Stimulated activated CD4-positive, alpha-beta T cell treated with anti-CD3 and anti-CD28 coated beads, Interleukin-15, amount 100 ng/mL, for 24 hours (primary cell): ENCODE results near the gene RUBCN.
A peak's percentile ranks its signal among the peaks of the same experiment; 100 is the strongest.
"Not testable (repeated sequence)": the region's sequence is repeated elsewhere in the genome, so short reads cannot be mapped to it uniquely, and the experiment has no call there.

Experiments
- DNase-seq: peaks from one replicate; pipeline ENCODE4 v3.0.0-alpha.2; 2020

The RUBCN gene

DNA sequence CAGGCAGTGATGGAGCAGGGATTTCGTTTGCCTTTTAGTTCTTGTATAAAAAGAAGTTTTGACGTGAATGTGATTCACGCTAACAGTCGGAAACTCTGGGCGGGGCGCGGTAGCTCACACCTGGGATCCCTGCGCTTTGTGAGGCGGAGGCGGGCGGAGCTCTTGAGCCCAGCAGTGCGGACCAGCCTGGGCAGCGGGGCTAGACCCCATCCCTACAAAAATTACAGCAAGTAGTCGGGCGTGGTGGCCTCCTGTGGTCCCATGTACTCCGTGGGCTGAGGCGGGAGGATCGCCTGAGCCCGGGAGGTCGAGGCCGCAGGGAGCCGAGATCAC lies 81.7 kb downstream of the RUBCN start:
- not testable (repeated sequence) for DNase-seq

- DNase-seq = peak; percentile 65
Observed at GRCh38 chr3:197654090-197654997, 82.4 kb downstream of the RUBCN start.

DNA sequence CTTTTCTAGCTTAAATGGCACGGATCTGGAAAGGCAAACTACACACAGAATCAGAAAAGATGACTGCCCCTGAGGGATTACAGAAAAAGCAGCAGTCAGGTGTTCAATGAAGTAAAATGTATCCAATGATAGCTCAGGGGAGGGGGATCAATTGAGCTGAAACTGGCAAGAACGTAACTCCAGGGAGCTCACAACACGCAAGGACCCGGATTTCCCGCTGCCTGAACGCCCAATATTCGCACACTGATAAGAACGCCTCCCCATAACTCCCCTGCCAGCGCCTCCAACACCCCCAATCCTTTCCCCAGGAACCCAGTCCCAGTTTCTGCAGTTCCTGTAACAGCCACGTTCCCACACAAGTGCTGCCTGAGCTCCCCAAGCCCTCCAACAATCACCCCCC lies 83.8 kb downstream of the RUBCN start:
- not testable (repeated sequence) for DNase-seq

DNA sequence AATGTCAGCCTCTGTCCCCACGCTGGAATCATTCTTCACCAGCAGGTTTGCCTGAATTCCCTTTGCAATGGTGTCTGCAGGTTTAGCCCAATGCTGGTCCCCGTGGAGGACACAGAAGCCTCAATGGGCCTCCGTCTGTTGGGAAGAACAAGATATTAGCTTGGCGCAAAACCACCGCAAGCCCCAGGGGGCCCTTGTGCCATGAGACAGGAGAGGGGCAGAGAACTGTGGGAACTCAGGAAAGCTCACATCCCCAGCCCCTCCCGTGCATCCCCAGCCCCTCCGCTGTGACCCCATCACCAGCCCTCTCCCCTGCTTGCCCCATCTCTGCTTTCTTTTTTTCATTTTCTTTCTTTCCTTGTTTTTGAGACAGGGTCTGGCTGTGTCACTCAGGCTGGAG lies 89.1 kb downstream of the RUBCN start:
- DNase-seq = not testable (repeated sequence)

- not testable (repeated sequence) for DNase-seq
Observed at GRCh38 chr3:197647191-197647590, 89.5 kb downstream of the RUBCN start.

DNA sequence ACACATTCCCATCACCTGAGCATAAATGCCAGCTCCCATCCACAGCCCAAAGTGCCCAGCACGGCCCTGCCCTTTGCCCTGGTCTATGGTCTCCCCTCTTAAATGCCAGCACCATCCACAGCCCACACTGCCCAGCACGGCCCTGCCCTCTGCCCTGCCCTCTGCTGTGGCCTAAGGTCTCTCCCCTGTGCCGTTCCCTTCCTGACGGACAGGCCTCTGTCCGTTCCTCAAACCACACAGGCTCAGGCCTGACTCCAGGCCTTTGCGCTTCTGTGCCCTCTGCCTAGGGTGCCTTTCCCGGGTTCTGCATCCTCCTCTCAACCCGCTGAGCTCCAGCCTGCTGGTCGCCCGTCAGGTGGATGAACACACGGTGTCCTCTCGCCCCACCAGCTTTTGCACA lies 90.4 kb downstream of the RUBCN start:
- not testable (repeated sequence) for DNase-seq

DNA sequence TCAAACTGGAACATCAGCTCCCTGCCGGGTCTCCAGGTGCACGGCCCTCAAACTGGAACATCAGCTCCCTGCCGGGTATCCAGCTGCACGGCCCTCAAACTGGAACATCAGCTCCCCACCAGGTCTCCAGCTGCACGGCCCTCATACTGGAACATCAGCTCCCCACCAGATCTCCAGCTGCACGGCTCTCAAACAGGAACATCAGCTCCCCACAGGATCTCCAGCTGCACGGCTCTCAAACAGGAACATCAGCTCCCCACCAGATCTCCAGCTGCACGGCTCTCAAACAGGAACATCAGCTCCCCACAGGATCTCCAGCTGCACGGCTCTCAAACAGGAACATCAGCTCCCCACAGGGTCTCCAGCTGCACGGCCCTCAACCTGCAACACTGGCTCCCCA lies 99.1 kb downstream of the RUBCN start:
- not testable (repeated sequence) for DNase-seq

DNA sequence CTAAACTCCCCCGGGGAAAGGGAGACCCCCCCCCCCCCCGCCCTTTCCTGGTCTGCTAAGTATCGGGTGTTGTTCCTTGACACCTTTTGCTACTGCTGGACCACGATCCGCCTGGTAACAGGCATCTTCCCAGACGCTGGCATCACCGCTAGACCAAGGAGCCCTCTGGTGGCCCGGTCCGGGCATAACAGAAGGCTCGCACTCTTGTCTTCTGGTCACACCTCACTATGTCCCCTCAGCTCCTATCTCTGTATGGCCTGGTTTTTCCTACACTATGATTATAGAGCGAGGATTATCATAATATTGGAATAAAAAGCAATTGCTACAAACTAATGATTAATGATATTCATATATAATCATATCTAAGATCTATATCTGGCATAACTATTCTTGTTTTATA lies 104.7 kb downstream of the RUBCN start:
- not testable (repeated sequence) for DNase-seq

DNA sequence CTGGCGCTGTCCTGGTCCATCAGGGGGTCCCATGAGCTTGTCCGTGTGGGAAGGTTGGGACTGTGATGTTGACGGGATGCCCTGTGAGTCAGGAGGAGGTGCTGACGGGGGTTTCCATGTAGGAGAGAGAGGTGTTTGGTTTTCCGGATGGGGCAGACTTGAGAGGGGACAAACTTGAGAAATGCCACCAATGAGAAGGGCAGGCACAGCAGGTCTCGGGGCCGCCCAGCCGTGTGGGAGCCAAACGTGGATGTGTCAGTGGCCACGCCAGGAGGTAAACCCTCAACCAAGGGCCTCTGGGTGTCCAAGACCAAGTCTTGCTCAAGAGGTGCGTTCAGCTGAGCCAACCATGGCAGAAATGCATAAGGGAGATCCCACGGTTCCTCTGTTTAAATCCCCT lies 105.9 kb downstream of the RUBCN start:
- not testable (repeated sequence) for DNase-seq

- DNase-seq = not testable (repeated sequence)
Observed at GRCh38 chr3:197629286-197629685, 107.4 kb downstream of the RUBCN start.

- peak; percentile 93 for DNase-seq
Observed at GRCh38 chr3:197627772-197628523, 108.8 kb downstream of the RUBCN start.

- not testable (repeated sequence) for DNase-seq
Observed at GRCh38 chr3:197627158-197627771, 109.4 kb downstream of the RUBCN start.

- DNase-seq = not testable (repeated sequence)
Observed at GRCh38 chr3:197626404-197627157, 110.1 kb downstream of the RUBCN start.

DNA sequence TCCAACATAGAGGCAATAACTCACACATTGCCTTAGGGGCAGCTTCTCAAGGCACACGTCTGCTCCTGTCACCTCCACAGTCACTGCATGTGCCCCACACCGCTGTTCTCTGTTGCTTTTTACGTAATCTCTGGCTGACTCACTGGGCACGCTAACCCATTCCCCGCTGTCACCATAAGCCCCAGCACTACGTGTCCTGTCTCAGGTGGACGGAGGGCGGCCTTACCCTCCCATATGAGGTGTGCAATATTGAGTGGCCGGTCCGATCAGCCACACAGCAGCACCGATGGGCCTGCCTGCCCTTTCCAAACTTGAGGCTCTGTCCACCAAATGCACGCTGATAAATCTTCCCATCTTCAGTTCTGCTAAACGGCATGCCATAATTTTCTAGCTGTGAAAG lies 115.2 kb downstream of the RUBCN start:
- DNase-seq = not testable (repeated sequence)
